ENCODE measurements around the gene SLC16A3. TPM values are rescaled to one million over a fixed set of nuclear protein-coding genes. Genes with fewer than 3 reads are reported as not detected.

Gene SLC16A3
- total and polyA plus RNA-seq, 2 experiments from 2014 or later, result 63.2 to 313 TPM

DNA sequence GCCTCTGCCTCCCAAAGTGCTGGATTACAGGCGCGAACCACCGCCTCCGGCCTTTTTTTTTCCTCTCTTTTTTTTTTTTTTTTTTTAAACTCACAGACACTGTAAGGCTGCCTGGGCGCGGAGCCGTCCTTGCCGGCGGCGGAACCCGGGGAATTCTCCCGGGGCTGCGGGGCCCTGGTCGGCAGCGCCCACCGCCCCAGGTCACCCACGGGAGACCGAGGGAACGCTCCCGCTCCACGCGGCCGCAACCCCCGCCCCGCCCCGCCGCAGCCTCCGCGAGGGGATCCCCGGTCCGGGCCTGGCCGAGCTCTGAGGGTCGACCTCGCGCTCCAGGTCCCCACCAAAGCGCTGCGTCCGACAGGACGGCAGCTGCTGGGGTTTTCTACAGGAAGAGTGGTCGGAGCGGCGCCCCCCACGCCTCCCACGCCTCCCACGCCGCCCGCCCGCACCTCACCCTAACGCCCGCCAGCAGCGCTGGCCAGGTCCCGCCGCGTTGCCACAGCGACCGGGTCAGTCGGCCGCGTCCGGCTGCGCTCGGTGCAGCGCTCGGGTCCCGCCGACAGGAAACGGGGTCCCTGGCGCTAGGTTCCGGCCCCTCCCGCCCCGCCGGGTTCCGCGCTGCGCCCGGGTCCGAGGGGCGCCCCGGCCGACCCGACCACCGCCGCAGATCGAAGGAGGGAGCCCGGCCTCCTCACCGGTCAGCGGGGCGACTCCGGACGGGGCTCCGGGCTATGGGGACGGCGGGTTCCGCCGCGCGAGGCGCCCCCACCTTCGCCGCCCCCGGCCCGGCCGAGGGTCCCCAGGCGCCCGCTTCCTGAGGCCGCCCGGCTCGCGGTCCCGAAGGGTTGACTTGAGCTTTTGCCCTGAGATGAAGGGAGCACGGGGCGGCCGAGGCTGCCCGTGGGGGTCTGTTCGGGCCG lies 16.3 kb upstream of the SLC16A3 start, which contains the start of gene CCDC57:
TSS of gene CCDC57 (minus strand) at position 512 of the 920 bp plus-strand sequence. CDS start 10,898 bp downstream, outside the sequence.
- Histone ChIP-seq H3K36me3 (peaks cover 1% of the 10 kb centered on the region), H3K4me1 (ENCODE audit: low read depth) (peaks cover 6% of the 10 kb centered on the region), H3K27me3 (no peaks in the 10 kb centered on the region), H3K27ac (peak within 1 kb of the TSS; percentile 83), H3K4me3 (peak within 1 kb of the TSS; percentile 91), H3K9me3 (ENCODE audit: low read depth) (no peaks in the 10 kb centered on the region)
- TF ChIP-seq, protein P1, sequence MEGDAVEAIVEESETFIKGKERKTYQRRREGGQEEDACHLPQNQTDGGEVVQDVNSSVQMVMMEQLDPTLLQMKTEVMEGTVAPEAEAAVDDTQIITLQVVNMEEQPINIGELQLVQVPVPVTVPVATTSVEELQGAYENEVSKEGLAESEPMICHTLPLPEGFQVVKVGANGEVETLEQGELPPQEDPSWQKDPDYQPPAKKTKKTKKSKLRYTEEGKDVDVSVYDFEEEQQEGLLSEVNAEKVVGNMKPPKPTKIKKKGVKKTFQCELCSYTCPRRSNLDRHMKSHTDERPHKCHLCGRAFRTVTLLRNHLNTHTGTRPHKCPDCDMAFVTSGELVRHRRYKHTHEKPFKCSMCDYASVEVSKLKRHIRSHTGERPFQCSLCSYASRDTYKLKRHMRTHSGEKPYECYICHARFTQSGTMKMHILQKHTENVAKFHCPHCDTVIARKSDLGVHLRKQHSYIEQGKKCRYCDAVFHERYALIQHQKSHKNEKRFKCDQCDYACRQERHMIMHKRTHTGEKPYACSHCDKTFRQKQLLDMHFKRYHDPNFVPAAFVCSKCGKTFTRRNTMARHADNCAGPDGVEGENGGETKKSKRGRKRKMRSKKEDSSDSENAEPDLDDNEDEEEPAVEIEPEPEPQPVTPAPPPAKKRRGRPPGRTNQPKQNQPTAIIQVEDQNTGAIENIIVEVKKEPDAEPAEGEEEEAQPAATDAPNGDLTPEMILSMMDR (IDR thresholded peaks at IDR 0.05; ENCODE audit: low read depth, low read length), result no peak
- peak; percentile 87 to 89 for DNase-seq (ENCODE audit: low read depth in 1 of 2, low spot score in 1 of 2)

DNA sequence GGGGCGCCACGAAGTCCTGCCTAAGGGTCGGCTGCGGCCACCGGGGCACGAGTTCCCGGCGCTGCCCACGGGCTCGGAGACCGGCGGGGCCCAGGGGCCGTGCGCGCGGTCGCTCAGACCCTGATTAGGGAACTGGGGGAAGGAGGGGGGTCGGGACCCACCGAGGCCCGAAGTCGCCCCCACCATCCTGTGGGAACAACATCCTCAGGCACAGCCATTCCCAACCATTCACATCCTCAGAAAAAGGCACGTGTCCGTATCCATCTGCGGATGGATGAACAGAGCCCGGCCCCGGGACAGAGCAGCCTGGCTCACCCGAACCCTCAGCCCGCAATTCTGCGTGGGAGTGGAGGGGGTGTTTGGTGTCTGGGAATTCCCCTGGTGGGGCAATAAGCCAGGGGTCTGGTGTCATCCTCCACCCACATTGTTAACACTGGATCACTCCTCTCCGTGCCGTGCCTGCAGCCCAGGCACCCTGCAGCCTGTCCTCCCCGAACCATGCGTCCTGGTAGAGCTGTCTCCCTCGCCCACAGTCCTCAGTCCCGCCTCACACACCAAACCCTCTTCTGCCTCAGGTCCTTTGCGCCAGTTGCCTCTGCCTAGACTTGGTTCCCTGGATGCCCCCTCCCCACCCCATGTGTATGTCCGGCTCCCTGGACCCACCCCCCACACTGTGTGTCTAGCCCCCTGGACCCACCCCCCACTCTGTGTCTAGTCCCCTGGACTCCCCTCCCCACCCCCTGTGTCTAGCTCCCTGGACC lies 15.4 kb upstream of the SLC16A3 start:
- Histone ChIP-seq H3K27me3 (no peaks in the 10 kb centered on the region), H3K4me3 (peak overlapping the region; percentile 91), H3K9me3 (ENCODE audit: low read depth) (no peaks in the 10 kb centered on the region), H3K27ac (peak overlapping the region; percentile 83), H3K36me3 (no peaks in the 10 kb centered on the region), H3K4me1 (ENCODE audit: low read depth) (peaks cover 6% of the 10 kb centered on the region)
- DNase-seq (ENCODE audit: low read depth in 1 of 2, low spot score in 1 of 2), result peak; percentile 48 to 87
- TF ChIP-seq, protein P1 (IDR thresholded peaks at IDR 0.05; ENCODE audit: low read depth, low read length), result no peak

DNA sequence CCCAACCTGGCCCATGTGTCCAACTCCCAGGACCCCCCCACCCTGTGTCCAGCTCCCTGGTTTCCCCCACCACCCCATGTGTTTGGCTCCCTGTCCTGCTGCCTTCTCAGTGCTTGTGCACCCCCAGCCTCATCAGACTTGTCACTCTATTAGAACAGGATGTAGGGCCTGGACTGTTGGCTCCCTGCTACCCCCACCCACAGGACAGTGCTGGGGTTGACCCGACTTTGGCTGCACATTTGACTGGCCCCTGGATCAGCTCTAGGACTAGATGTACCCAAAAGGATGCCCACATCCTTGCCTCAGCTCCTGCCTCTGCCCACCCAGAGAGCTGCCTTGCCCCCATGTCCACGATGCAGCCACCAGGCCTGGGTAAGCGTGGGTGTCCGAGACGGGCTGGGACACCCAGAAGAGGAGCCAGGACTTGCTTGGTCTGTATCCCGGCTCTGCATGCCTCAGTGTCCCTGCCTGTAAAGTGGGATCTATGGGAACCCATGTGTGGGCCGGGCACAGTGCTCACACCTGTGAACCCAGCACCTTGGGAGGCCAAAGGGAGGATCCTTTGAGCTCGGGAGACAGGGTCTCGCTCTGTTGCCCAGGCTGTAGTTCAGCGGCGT lies 14.7 kb upstream of the SLC16A3 start:
- H3K27ac ChIP-seq, result no peak overlapping the region
- no peaks in the 10 kb centered on the region for H3K9me3 ChIP-seq (ENCODE audit: low read depth)
- TF ChIP-seq, protein P1 (IDR thresholded peaks at IDR 0.05; ENCODE audit: low read depth, low read length), result no peak
- H3K4me3 ChIP-seq, result no peak overlapping the region
- peaks cover 6% of the 10 kb centered on the region for H3K4me1 ChIP-seq (ENCODE audit: low read depth)
- H3K36me3 ChIP-seq, result no peaks in the 10 kb centered on the region
- H3K27me3 ChIP-seq, result no peaks in the 10 kb centered on the region
- DNase-seq (ENCODE audit: low read depth in 1 of 2, low spot score in 1 of 2), result no peak

DNA sequence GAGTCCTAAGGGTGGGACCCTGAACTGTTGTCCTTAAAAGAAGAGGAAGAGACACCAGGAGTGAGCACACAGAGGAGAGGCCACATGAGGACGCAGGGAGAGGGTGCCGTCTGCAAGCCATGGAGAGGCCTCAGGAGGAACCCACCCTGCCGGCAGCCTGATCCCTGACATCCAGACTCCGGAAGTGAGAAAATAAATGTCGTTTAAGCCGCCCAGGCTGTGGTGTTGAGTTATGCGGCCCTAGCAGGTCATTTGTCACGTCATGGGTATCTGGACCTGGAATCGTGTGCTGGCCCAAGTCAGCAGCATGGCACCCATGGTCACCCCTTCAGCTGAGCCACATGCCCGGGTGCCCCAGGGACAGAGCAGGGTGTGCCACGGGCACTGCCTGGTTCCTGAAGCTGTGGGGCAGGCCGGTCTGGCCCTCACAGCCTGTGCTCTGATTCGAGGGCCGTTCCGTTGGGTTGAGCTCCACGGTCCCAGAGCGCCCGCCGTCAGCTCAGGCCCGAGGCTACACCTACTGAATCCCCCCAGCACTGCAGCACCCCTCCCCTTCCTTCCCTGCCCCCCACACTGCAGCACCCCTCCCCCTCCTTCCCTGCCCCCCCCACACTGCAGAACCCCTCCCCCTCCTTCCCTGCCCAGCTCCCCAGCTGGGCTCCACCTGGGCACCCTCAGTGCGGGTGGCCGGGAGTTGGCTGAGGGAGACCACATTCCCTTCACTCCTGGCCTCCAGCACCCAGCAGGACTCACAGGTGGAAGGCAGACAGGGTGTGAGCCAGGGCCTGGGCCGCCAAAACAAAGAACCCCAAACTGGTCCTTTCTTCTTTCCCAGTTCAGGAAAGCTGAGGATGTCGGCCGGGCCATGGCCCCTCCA lies 13.5 kb upstream of the SLC16A3 start:
- Histone ChIP-seq H3K9me3 (ENCODE audit: low read depth) (no peaks in the 10 kb centered on the region), H3K27me3 (no peaks in the 10 kb centered on the region), H3K36me3 (no peaks in the 10 kb centered on the region), H3K4me1 (ENCODE audit: low read depth) (peaks cover 6% of the 10 kb centered on the region), H3K4me3 (no peak overlapping the region), H3K27ac (no peak overlapping the region)
- peak in 1 of 2 donors; percentile 34 for DNase-seq (ENCODE audit: low read depth in 1 of 2, low spot score in 1 of 2)
- TF ChIP-seq, protein P1 (IDR thresholded peaks at IDR 0.05; ENCODE audit: low read depth, low read length), result no peak

All from cardiac muscle cell (in vitro differentiated cells and primary cell).